ENCODE measurements around the gene TOMM70.

TOMM70 gene

GRCh38 chr3:100384733-100385525 is 16.0 kb downstream of the TOMM70 start:
- Histone ChIP-seq H3K9me3 (ENCODE audit: insufficient read depth, low read length) (peaks cover 11% of the 10 kb centered on the region), H3K27ac (ENCODE audit: low read depth, low read length) (no peak overlapping the region), H2AFZ (ENCODE audit: low read depth, low read length, severe bottlenecking) (no peak overlapping the region), H3K79me2 (ENCODE audit: insufficient read depth, low read length) (peaks cover 40% of the 10 kb centered on the region), H3K27me3 (ENCODE audit: low read length) (no peaks in the 10 kb centered on the region), H3K36me3 (ENCODE audit: low read length) (peaks cover 64% of the 10 kb centered on the region), H3F3A (ENCODE audit: insufficient read depth) (no peaks in the 10 kb centered on the region), H4K20me1 (ENCODE audit: low read depth, low read length) (peaks cover 8% of the 10 kb centered on the region), H3K4me3 (ENCODE audit: insufficient read depth, low read length, poor library complexity, severe bottlenecking) (no peak overlapping the region), H3K9ac (ENCODE audit: low read length) (no peak overlapping the region), H3K9me2 (replicated peaks; ENCODE audit: insufficient read depth, low read length) (no peaks in the 10 kb centered on the region), H3K4me2 (ENCODE audit: low read depth, low read length, poor library complexity, severe bottlenecking) (no peak overlapping the region)
- TF ChIP-seq CTCF (IDR thresholded peaks at IDR 0.05; ENCODE audit: insufficient read depth, low read length, poor library complexity, severe bottlenecking) (no peak), EZH2phosphoT487 (conservative IDR thresholded peaks at IDR 0.05; ENCODE audit: low read length) (no peak)

- Histone ChIP-seq H3K4me3 (ENCODE audit: insufficient read depth, low read length, poor library complexity, severe bottlenecking) (no peak overlapping the region), H4K20me1 (ENCODE audit: low read depth, low read length) (peaks cover 8% of the 10 kb centered on the region; the same call in 1 of the 2 replicates), H3K27ac (ENCODE audit: low read depth, low read length) (no peak overlapping the region), H3K9ac (ENCODE audit: low read length) (no peak overlapping the region), H3K9me3 (ENCODE audit: insufficient read depth, low read length) (no peaks in the 10 kb centered on the region), H3K9me2 (replicated peaks; ENCODE audit: insufficient read depth, low read length) (no peaks in the 10 kb centered on the region), H2AFZ (ENCODE audit: low read depth, low read length, severe bottlenecking) (no peak overlapping the region), H3K36me3 (ENCODE audit: low read length) (peaks cover 42% of the 10 kb centered on the region), H3K27me3 (ENCODE audit: low read length) (no peaks in the 10 kb centered on the region), H3K79me2 (ENCODE audit: insufficient read depth, low read length) (no peaks in the 10 kb centered on the region), H3K4me2 (ENCODE audit: low read depth, low read length, poor library complexity, severe bottlenecking) (no peak overlapping the region), H3F3A (ENCODE audit: insufficient read depth) (no peaks in the 10 kb centered on the region)
- TF ChIP-seq CTCF (IDR thresholded peaks at IDR 0.05; ENCODE audit: insufficient read depth, low read length, poor library complexity, severe bottlenecking) (no peak), EZH2phosphoT487 (conservative IDR thresholded peaks at IDR 0.05; ENCODE audit: low read length) (no peak)
Measured at GRCh38 chr3:100376301-100376700, 24.6 kb downstream of the TOMM70 start.

- no peak overlapping the region for H3K9ac ChIP-seq (ENCODE audit: low read length)
- TF ChIP-seq EZH2phosphoT487 (conservative IDR thresholded peaks at IDR 0.05; ENCODE audit: low read length), result no peak
- no peak for TF ChIP-seq CTCF (IDR thresholded peaks at IDR 0.05; ENCODE audit: insufficient read depth, low read length, poor library complexity, severe bottlenecking)
- no peaks in the 10 kb centered on the region for H3K79me2 ChIP-seq (ENCODE audit: insufficient read depth, low read length)
- H3K27ac ChIP-seq (ENCODE audit: low read depth, low read length), result no peak overlapping the region
- H2AFZ ChIP-seq (ENCODE audit: low read depth, low read length, severe bottlenecking), result no peak overlapping the region
- H3K9me3 ChIP-seq (ENCODE audit: insufficient read depth, low read length), result no peaks in the 10 kb centered on the region
- H3K9me2 ChIP-seq (replicated peaks; ENCODE audit: insufficient read depth, low read length), result no peaks in the 10 kb centered on the region
- H3F3A ChIP-seq (ENCODE audit: insufficient read depth), result no peaks in the 10 kb centered on the region
- H3K4me2 ChIP-seq (ENCODE audit: low read depth, low read length, poor library complexity, severe bottlenecking), result no peak overlapping the region
- no peaks in the 10 kb centered on the region for H3K27me3 ChIP-seq (ENCODE audit: low read length)
- H3K4me3 ChIP-seq (ENCODE audit: insufficient read depth, low read length, poor library complexity, severe bottlenecking), result no peak overlapping the region
- peaks cover 42% of the 10 kb centered on the region for H3K36me3 ChIP-seq (ENCODE audit: low read length)
- H4K20me1 ChIP-seq (ENCODE audit: low read depth, low read length), result peaks cover 8% of the 10 kb centered on the region; the same call in 1 of the 2 replicates
Measured at GRCh38 chr3:100374521-100374920, 26.4 kb downstream of the TOMM70 start.

Data from SU-DHL-6 (cell line).